Measurements from ENCODE around the gene PTRHD1. TPM values are rescaled to one million over a fixed set of nuclear protein-coding genes. Genes with fewer than 3 reads are reported as not detected.
A peak's percentile ranks its signal among the peaks of the same experiment; 100 is the strongest.

PTRHD1 gene
- total and polyA plus RNA-seq, 10 of the 15 experiments (the other 5 are each of a cell fraction or from before 2014, with no cell fraction given): 15.9 to 64.2 (median 45.0) TPM

GRCh38 chr2:24792542-24792873 is 683 bp downstream of the PTRHD1 start:
- Histone ChIP-seq H4K20me1 (ENCODE audit: control insufficient read depth, insufficient read depth) (no peaks in the 10 kb centered on the region), H3K4me2 (ENCODE audit: control insufficient read depth, insufficient read depth) (peak overlapping the region; percentile 81), H3K36me3 (ENCODE audit: control insufficient read depth in 2 of 2, insufficient read depth in 2 of 2, low read length in 1 of 2) (0 out of 4 replicates have a peak, but pooled peaks cover 0 to 3% of the 10 kb centered on the region in 2 experiments), H3K4me1 (ENCODE audit: control insufficient read depth, insufficient read depth, low read length) (peaks cover 6% of the 10 kb centered on the region), H3K9me3 (replicated peaks; ENCODE audit: control insufficient read depth, insufficient read depth, low read length) (no peaks in the 10 kb centered on the region), H3K27ac (ENCODE audit: control insufficient read depth, insufficient read depth) (peak overlapping the region; percentile 98), H3K9ac (ENCODE audit: control insufficient read depth, insufficient read depth, low read length) (peak overlapping the region; percentile 93), H3K27me3 (replicated peaks in 1 of 2; ENCODE audit: control insufficient read depth in 2 of 2, insufficient read depth in 2 of 2, low read length in 1 of 2) (no peaks in the 10 kb centered on the region), H3K4me3 (peak overlapping the region; percentile 97), H2AFZ (ENCODE audit: control insufficient read depth, low read depth, low read length) (peak overlapping the region; percentile 96), H3K79me2 (ENCODE audit: control insufficient read depth, insufficient read depth, low read length) (peaks cover 46% of the 10 kb centered on the region)
- CTCF ChIA-PET: interaction anchor here (0.7 to 3.1 kb wide), 10 partner anchors 13 to 851 kb away, joined by 3 to 18 read pairs (median 4); no protein-coding TSS in a partner anchor
- TSS peak; percentile 92 for BruUV-seq (replicated peaks)
- intact Hi-C loops (cut with micrococcal nuclease; ENCODE audit: unreplicated experiment): loop anchor here (2.0 to 10.0 kb wide), 2 partner anchors 34 to 298 kb away; partner anchors contain the start of gene NCOA1
- FAIRE-seq (no peak), DNase-seq (ENCODE audit: low read depth, low spot score) (no peak), ATAC-seq (no peak)
- POLR2A ChIA-PET: interaction anchor here (0.9 to 1.5 kb wide), 7 partner anchors 13 to 570 kb away, joined by 3 to 6 read pairs (median 3); no protein-coding TSS in a partner anchor
- SMC1A ChIA-PET (ENCODE audit: uncharacterized antibody, unreplicated experiment): interaction anchor here (0.7 to 2.3 kb wide), 12 partner anchors 9 to 403 kb away, joined by 3 to 6 read pairs (median 4); no protein-coding TSS in a partner anchor
- RAD21 ChIA-PET (ENCODE audit: unreplicated experiment): interaction anchor here (0.7 to 3.4 kb wide), 9 partner anchors 9 to 380 kb away, joined by 3 to 24 read pairs (median 4); no protein-coding TSS in a partner anchor
- WGBS (ENCODE audit: insufficient coverage, insufficient replicate concordance, low lambda C conversion rate, missing lambda C conversion rate): 0% methylated on average over 6 of the region's 6 CpGs
- in situ Hi-C loops (cut with MboI): no loop called here
- 0 out of 2 replicates have a peak, but pooled peaks have one; percentile 6 for TF ChIP-seq RAD21 (IDR thresholded peaks at IDR 0.05; ENCODE audit: insufficient read depth, low read depth, low read length)
- TF ChIP-seq ZBTB4 (CRISPR knock-in tag; IDR thresholded peaks at IDR 0.05): no peak
